Smooth muscle cell (in vitro differentiated cells): ENCODE data around the gene DPYD. TPM values are rescaled to one million over a fixed set of nuclear protein-coding genes. Genes with fewer than 3 reads are reported as not detected.

Source experiments
- DNase-seq: peaks from one replicate; lab custom pipeline; 2025; ENCODE audit not compliant: unreplicated experiment; lab: John Stamatoyannopoulos, UW
- H2AFZ ChIP-seq: fragments of 200-600 bp; sonication (generic); 2 replicates; pipeline ENCODE4 v1.6.0; 2016; ENCODE audit warnings: antibody characterized with exemption, low read depth, mild to moderate bottlenecking
- H3F3A ChIP-seq: fragments of 200-600 bp; sonication (generic); 2 replicates; pipeline ENCODE4 v1.6.0; 2017; ENCODE audit warnings: antibody characterized with exemption, low read depth
- H3K27ac ChIP-seq: fragments of 200-600 bp; sonication (generic); 2 replicates; pipeline ENCODE4 v1.5.1; 2016; ENCODE audit warnings: low read depth, mild to moderate bottlenecking
- H3K27me3 ChIP-seq: fragments of 200-600 bp; sonication (generic); 2 replicates; pipeline ENCODE4 v1.6.1; 2016; ENCODE audit warnings: low read depth, mild to moderate bottlenecking
- H3K36me3 ChIP-seq: fragments of 200-600 bp; sonication (generic); 2 replicates; pipeline ENCODE4 v1.5.1; 2016; ENCODE audit warnings: low read depth
- H3K4me1 ChIP-seq: fragments of 200-600 bp; sonication (generic); 2 replicates; pipeline ENCODE4 v1.5.1; 2016; ENCODE audit warnings: low read depth
- H3K4me2 ChIP-seq: fragments of 200-600 bp; sonication (generic); 2 replicates; pipeline ENCODE4 v1.6.0; 2016; ENCODE audit warnings: mild to moderate bottlenecking
- H3K4me3 ChIP-seq: fragments of 200-600 bp; sonication (generic); 2 replicates; pipeline ENCODE4 v1.5.1; 2016; ENCODE audit warnings: mild to moderate bottlenecking
- H3K79me2 ChIP-seq: fragments of 200-600 bp; sonication (generic); 2 replicates; pipeline ENCODE4 v1.6.0; 2016; ENCODE audit warnings: low read depth, mild to moderate bottlenecking
- H3K9ac ChIP-seq: fragments of 200-600 bp; sonication (generic); 2 replicates; pipeline ENCODE4 v1.6.0; 2016; ENCODE audit warnings: low read depth
- H3K9me3 ChIP-seq: fragments of 200-600 bp; sonication (generic); replicated peaks from 2 replicates; pipeline ENCODE4 v1.5.1; 2016; ENCODE audit warnings: low read depth
- H4K20me1 ChIP-seq: fragments of 200-600 bp; sonication (generic); 2 replicates; pipeline ENCODE4 v1.6.0; 2016; ENCODE audit warnings: low read depth
- WGBS: methylation state at CpG from one replicate; pipeline ENCODE4 v1.1.7; 2016; ENCODE audit warnings: low lambda C conversion rate; 5-methylcytosine and 5-hydroxymethylcytosine counted together
- polyA plus RNA-seq: library from polyadenylated mRNA; unstranded; fragments of >200 nt; fragmentation: Nextera tagmentation; extraction: Ambion mirVana; gene quantifications from 2 replicates; pipeline ENCODE4 v1.2.1, GENCODE V29; 2016
- total RNA-seq: library from RNA; depleted of rRNA; stranded (reverse); fragments of >200 nt; gene quantifications from 2 replicates; pipeline ENCODE4 v1.2.3, GENCODE V29; 2014
- TF ChIP-seq, protein P1 (sequence below): fragments of 200-600 bp; sonication (generic); IDR thresholded peaks from 2 replicates; pipeline ENCODE4 v1.5.1; 2017; ENCODE audit warnings: borderline replicate concordance, mild to moderate bottlenecking, antibody characterized with exemption; ENCODE audit not compliant: insufficient read depth, poor library complexity, severe bottlenecking

DPYD gene
- total and polyA plus RNA-seq, 2 experiments from 2014 or later = 1.8 to 2.0 TPM

DNA sequence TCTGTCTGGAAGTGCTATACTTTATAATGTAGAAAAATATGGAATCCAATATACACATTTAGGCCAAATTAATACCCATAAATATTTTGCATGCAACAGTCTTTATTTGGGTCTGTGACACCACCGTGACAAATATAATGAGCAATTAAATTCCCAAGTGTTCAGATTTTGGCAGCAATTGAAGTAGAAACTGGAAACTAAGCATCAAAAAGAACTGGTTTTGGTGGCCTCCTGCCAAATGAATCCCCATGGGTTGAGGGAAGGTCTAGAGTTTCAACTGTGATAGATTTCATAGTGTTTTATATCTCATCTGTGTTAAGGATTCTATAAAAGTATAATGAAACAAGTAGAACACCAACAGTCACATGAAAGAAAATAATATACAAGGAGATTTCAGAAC, 88.4 kb downstream of the DPYD start:
- TF ChIP-seq, protein P1, sequence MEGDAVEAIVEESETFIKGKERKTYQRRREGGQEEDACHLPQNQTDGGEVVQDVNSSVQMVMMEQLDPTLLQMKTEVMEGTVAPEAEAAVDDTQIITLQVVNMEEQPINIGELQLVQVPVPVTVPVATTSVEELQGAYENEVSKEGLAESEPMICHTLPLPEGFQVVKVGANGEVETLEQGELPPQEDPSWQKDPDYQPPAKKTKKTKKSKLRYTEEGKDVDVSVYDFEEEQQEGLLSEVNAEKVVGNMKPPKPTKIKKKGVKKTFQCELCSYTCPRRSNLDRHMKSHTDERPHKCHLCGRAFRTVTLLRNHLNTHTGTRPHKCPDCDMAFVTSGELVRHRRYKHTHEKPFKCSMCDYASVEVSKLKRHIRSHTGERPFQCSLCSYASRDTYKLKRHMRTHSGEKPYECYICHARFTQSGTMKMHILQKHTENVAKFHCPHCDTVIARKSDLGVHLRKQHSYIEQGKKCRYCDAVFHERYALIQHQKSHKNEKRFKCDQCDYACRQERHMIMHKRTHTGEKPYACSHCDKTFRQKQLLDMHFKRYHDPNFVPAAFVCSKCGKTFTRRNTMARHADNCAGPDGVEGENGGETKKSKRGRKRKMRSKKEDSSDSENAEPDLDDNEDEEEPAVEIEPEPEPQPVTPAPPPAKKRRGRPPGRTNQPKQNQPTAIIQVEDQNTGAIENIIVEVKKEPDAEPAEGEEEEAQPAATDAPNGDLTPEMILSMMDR = no peak
- Histone ChIP-seq H3K9me3 (no peaks in the 10 kb centered on the region), H3K4me3 (no peak overlapping the region), H4K20me1 (no peaks in the 10 kb centered on the region), H3K27me3 (no peaks in the 10 kb centered on the region), H3K9ac (no peak overlapping the region), H3K27ac (no peak overlapping the region), H3K4me2 (no peak overlapping the region), H3K79me2 (no peaks in the 10 kb centered on the region), H2AFZ (no peak overlapping the region), H3F3A (no peaks in the 10 kb centered on the region), H3K4me1 (no peaks in the 10 kb centered on the region), H3K36me3 (no peaks in the 10 kb centered on the region)
- WGBS = 100% methylated on average over 1 of the region's 1 CpG
- DNase-seq = no peak

GRCh38 chr1:97827887-97828286, 92.9 kb downstream of the DPYD start:
- DNase-seq = no peak

DNA sequence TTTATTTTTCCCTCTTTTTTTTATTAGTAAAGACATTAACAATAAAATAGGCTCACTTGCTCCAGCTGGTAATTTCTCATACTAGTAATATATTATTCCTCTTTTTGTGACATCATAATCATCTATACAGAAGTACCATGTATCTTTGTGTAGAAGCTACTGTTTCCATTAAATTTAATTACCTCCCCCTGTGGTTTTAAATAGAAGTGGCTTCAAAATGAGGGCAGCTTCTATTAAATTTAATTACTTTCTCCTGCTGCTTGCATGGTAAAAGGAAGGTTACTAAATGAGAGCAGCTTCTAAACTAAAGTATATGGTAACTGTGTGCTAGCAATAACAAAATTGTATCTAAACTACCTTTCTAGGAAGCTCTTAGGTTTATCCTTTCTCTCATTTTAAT, 94.0 kb downstream of the DPYD start:
- no peak for DNase-seq

More at GRCh38 chr1:97827887-97828286, 92.9 kb downstream of the DPYD start:
- H3K36me3 ChIP-seq = no peaks in the 10 kb centered on the region
- 70% methylated on average over 3 of the region's 3 CpGs for WGBS
- no peak overlapping the region for H2AFZ ChIP-seq
- no peak overlapping the region for H3K4me3 ChIP-seq
- H4K20me1 ChIP-seq = no peaks in the 10 kb centered on the region
- H3F3A ChIP-seq = no peaks in the 10 kb centered on the region
- no peak overlapping the region for H3K4me2 ChIP-seq
- no peaks in the 10 kb centered on the region for H3K9me3 ChIP-seq
- TF ChIP-seq, protein P1 = no peak
- H3K79me2 ChIP-seq = no peaks in the 10 kb centered on the region
- H3K27ac ChIP-seq = no peak overlapping the region
- no peaks in the 10 kb centered on the region for H3K4me1 ChIP-seq
- no peaks in the 10 kb centered on the region for H3K27me3 ChIP-seq
- no peak overlapping the region for H3K9ac ChIP-seq

DNA sequence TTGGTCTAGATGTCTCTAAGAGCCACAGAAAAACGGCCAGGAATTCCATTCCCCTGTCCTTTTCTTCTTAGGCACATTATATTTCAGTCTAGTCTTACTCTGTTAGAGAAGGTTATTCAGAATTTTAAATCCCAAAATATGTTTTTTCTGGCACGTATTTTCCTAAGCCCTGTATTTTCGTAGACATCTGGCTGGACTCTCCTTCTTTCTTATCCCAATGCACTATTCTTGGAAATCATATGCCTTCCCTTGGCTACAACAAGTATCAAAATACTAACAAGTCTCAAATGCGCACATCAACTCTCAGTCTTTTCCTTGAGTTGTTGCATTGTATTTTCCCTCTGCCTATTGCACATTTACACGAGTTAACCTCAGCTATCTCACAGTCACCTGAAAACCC, 96.2 kb downstream of the DPYD start:
- no peaks in the 10 kb centered on the region for H3K36me3 ChIP-seq
- no peaks in the 10 kb centered on the region for H3K4me1 ChIP-seq
- H3K27ac ChIP-seq = no peak overlapping the region
- no peak overlapping the region for H3K9ac ChIP-seq
- H3K9me3 ChIP-seq = no peaks in the 10 kb centered on the region
- no peak overlapping the region for H3K4me3 ChIP-seq
- no peak overlapping the region for H2AFZ ChIP-seq
- TF ChIP-seq, protein P1 = no peak
- 82% methylated on average over 5 of the region's 5 CpGs for WGBS
- no peaks in the 10 kb centered on the region for H4K20me1 ChIP-seq
- H3K27me3 ChIP-seq = no peaks in the 10 kb centered on the region
- H3F3A ChIP-seq = no peaks in the 10 kb centered on the region
- DNase-seq = no peak
- no peaks in the 10 kb centered on the region for H3K79me2 ChIP-seq
- H3K4me2 ChIP-seq = no peak overlapping the region

More for the DNA sequence above, 94.0 kb downstream of the DPYD start:
- Histone ChIP-seq H3K79me2 (no peaks in the 10 kb centered on the region), H3K4me2 (no peak overlapping the region), H3K4me3 (no peak overlapping the region), H3K9me3 (no peaks in the 10 kb centered on the region), H3K27me3 (no peaks in the 10 kb centered on the region), H2AFZ (no peak overlapping the region), H3K27ac (no peak overlapping the region), H3F3A (no peaks in the 10 kb centered on the region), H4K20me1 (no peaks in the 10 kb centered on the region), H3K4me1 (no peaks in the 10 kb centered on the region), H3K9ac (no peak overlapping the region), H3K36me3 (no peaks in the 10 kb centered on the region)
- TF ChIP-seq, protein P1 = no peak
